ENCODE results near the gene TARBP1. TPM values are rescaled to one million over a fixed set of nuclear protein-coding genes. Genes with fewer than 3 reads are reported as not detected.

TARBP1 gene
- total RNA-seq, 3 donors from 2014 or later (not counting 1 experiment from before 2014, with no cell fraction given) = 29.0 to 37.5 (median 32.2) TPM

- DNase-seq = no peak
- Histone ChIP-seq H3K27me3 (ENCODE audit: control insufficient read depth, insufficient read depth, low read length) (no peaks in the 10 kb centered on the region), H3K36me3 (ENCODE audit: control insufficient read depth, insufficient read depth, low read length) (peaks cover 3% of the 10 kb centered on the region), H3K27ac (ENCODE audit: low read length) (no peak overlapping the region), H3K4me1 (ENCODE audit: control insufficient read depth, insufficient read depth, low read length) (peaks cover 17% of the 10 kb centered on the region), H3K4me3 (ENCODE audit: low read length) (no peak overlapping the region), H3K9me3 (ENCODE audit: control insufficient read depth, insufficient read depth, low read length) (no peaks in the 10 kb centered on the region)
- intact Hi-C loops (cut with micrococcal nuclease) = no loop called here
- Mint-ChIP-seq H3K4me3 (no peak overlapping the region), H3K36me3 (no peaks in the 10 kb centered on the region), H3K27ac (no peak overlapping the region), H3K4me1 (peaks cover 20 to 28% of the 10 kb centered on the region in 2 donors), H3K27me3 (ENCODE audit: low read depth in 2 of 2) (no peaks in the 10 kb centered on the region), H3K9me3 (no peaks in the 10 kb centered on the region)
- WGBS (ENCODE audit: insufficient coverage) = 60% methylated on average over 1 of the region's 2 CpGs
- ATAC-seq = no peak
- TF ChIP-seq CTCF (IDR thresholded peaks at IDR 0.05) = no peak
These were observed 4.6 kb downstream of the TARBP1 start for GRCh38 chr1:234474375-234474774.

GRCh38 chr1:234473118-234473517 is 5.9 kb downstream of the TARBP1 start:
- no peak overlapping the region for H3K4me3 Mint-ChIP-seq
- H3K27me3 Mint-ChIP-seq (ENCODE audit: low read depth in 2 of 2) = no peaks in the 10 kb centered on the region
- H3K4me3 ChIP-seq (ENCODE audit: low read length) = no peak overlapping the region
- intact Hi-C loops (cut with micrococcal nuclease) = no loop called here
- H3K4me1 ChIP-seq (ENCODE audit: control insufficient read depth, insufficient read depth, low read length) = peaks cover 14% of the 10 kb centered on the region
- no peak for TF ChIP-seq CTCF (IDR thresholded peaks at IDR 0.05)
- H3K36me3 ChIP-seq (ENCODE audit: control insufficient read depth, insufficient read depth, low read length) = peaks cover 5% of the 10 kb centered on the region
- DNase-seq (no peak), ATAC-seq (no peak)
- no peaks in the 10 kb centered on the region for H3K9me3 ChIP-seq (ENCODE audit: control insufficient read depth, insufficient read depth, low read length)
- no peaks in the 10 kb centered on the region for H3K36me3 Mint-ChIP-seq
- no peak overlapping the region for H3K27ac Mint-ChIP-seq
- H3K9me3 Mint-ChIP-seq = no peaks in the 10 kb centered on the region
- WGBS (ENCODE audit: insufficient coverage) = 33% methylated on average over 3 of the region's 3 CpGs
- H3K27me3 ChIP-seq (ENCODE audit: control insufficient read depth, insufficient read depth, low read length) = no peaks in the 10 kb centered on the region
- H3K27ac ChIP-seq (ENCODE audit: low read length) = no peak overlapping the region
- peaks cover 17 to 25% of the 10 kb centered on the region in 2 donors for H3K4me1 Mint-ChIP-seq

GRCh38 chr1:234469376-234469775 is 9.6 kb downstream of the TARBP1 start:
- ATAC-seq (no peak), DNase-seq (no peak)
- no peak for TF ChIP-seq CTCF (IDR thresholded peaks at IDR 0.05)
- Histone ChIP-seq H3K27ac (ENCODE audit: low read length) (no peak overlapping the region), H3K9me3 (ENCODE audit: control insufficient read depth, insufficient read depth, low read length) (no peaks in the 10 kb centered on the region), H3K4me1 (ENCODE audit: control insufficient read depth, insufficient read depth, low read length) (peaks cover 3% of the 10 kb centered on the region), H3K36me3 (ENCODE audit: control insufficient read depth, insufficient read depth, low read length) (peaks cover 18% of the 10 kb centered on the region), H3K27me3 (ENCODE audit: control insufficient read depth, insufficient read depth, low read length) (no peaks in the 10 kb centered on the region), H3K4me3 (ENCODE audit: low read length) (no peak overlapping the region)
- intact Hi-C loops (cut with micrococcal nuclease) = no loop called here
- Mint-ChIP-seq H3K36me3 (peaks cover 11% of the 10 kb centered on the region), H3K27ac (no peak overlapping the region), H3K9me3 (no peaks in the 10 kb centered on the region), H3K4me3 (no peak overlapping the region), H3K4me1 (peaks cover 11 to 12% of the 10 kb centered on the region in 2 donors), H3K27me3 (ENCODE audit: low read depth in 2 of 2) (no peaks in the 10 kb centered on the region)

GRCh38 chr1:234468580-234468979 is 10.4 kb downstream of the TARBP1 start:
- Mint-ChIP-seq H3K36me3 (peaks cover 13% of the 10 kb centered on the region), H3K9me3 (no peaks in the 10 kb centered on the region), H3K27ac (no peak overlapping the region), H3K4me1 (peaks cover 9% of the 10 kb centered on the region in 2 donors), H3K4me3 (no peak overlapping the region), H3K27me3 (ENCODE audit: low read depth in 2 of 2) (no peaks in the 10 kb centered on the region)
- H3K9me3 ChIP-seq (ENCODE audit: control insufficient read depth, insufficient read depth, low read length) = no peaks in the 10 kb centered on the region
- no peak for TF ChIP-seq CTCF (IDR thresholded peaks at IDR 0.05)
- no peak for DNase-seq
- ATAC-seq = no peak
- peaks cover 3% of the 10 kb centered on the region for H3K4me1 ChIP-seq (ENCODE audit: control insufficient read depth, insufficient read depth, low read length)
- no peak overlapping the region for H3K27ac ChIP-seq (ENCODE audit: low read length)
- intact Hi-C loops (cut with micrococcal nuclease) = no loop called here
- peaks cover 18% of the 10 kb centered on the region for H3K36me3 ChIP-seq (ENCODE audit: control insufficient read depth, insufficient read depth, low read length)
- 100% methylated on average over 1 of the region's 1 CpG for whole genome bisulfite sequencing (ENCODE audit: insufficient coverage)
- H3K4me3 ChIP-seq (ENCODE audit: low read length) = no peak overlapping the region
- H3K27me3 ChIP-seq (ENCODE audit: control insufficient read depth, insufficient read depth, low read length) = no peaks in the 10 kb centered on the region
